GM10847 (cell line): ENCODE measurements around the gene CA11.

ENCODE experiments used
- POLR2A ChIP-seq: IDR thresholded peaks from 2 replicates; pipeline ENCODE4 v1.6.1; 2011; ENCODE audit not compliant: insufficient read length; ENCODE audit errors: extremely low read depth

Gene CA11

GRCh38 chr19:48646001-48646721 lies at the start of gene CA11:
CA11 (minus strand) TSS chr19:48646187; CDS start chr19:48645632, 555 bp downstream.
- TF ChIP-seq POLR2A, result no peak

GRCh38 chr19:48689449-48689848 lies 43.5 kb upstream of the CA11 start:
- TF ChIP-seq POLR2A, result no peak

GRCh38 chr19:48687776-48688175 lies 41.8 kb upstream of the CA11 start:
- no peak for TF ChIP-seq POLR2A

- no peak for TF ChIP-seq POLR2A
Measured at GRCh38 chr19:48686088-48686487, 40.1 kb upstream of the CA11 start.

GRCh38 chr19:48685583-48685982 lies 39.6 kb upstream of the CA11 start:
- TF ChIP-seq POLR2A, result no peak

DNA sequence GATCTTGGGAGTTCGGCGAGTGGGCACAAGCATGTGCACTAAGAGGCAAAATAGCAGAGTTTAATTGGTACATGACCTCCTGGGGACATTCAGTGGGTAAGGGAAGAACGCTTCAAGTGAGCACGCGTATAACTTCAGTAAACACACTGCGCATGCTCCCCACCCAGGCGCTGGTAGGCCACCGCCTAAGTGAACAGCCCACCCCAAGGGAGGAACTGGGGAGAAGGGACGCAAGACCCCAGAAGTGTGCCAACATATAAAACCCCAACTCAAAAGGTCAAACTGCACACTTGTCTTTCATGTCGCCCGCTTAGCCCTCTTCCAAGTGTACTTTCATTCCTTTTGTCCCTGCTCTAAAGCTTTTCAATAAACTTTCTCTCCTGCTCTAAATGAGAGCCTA lies 37.4 kb upstream of the CA11 start:
- no peak for TF ChIP-seq POLR2A

DNA sequence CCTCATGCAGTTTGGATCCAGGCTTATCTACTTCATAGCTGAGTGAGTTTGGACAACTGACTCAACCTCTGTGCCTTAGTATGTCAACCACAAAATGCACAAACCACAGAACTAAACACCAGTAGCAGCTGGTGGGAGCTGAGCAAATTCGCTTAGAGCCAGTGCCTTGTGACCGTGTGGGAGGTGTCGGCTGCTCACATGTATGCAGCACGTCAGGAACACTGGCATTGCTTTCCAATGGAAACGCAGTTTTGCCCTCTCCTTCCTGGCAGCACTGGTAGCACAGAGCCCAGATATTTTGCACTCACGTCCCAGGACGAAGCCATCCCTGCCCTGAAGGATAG lies 35.1 kb upstream of the CA11 start:
- no peak for TF ChIP-seq POLR2A

DNA sequence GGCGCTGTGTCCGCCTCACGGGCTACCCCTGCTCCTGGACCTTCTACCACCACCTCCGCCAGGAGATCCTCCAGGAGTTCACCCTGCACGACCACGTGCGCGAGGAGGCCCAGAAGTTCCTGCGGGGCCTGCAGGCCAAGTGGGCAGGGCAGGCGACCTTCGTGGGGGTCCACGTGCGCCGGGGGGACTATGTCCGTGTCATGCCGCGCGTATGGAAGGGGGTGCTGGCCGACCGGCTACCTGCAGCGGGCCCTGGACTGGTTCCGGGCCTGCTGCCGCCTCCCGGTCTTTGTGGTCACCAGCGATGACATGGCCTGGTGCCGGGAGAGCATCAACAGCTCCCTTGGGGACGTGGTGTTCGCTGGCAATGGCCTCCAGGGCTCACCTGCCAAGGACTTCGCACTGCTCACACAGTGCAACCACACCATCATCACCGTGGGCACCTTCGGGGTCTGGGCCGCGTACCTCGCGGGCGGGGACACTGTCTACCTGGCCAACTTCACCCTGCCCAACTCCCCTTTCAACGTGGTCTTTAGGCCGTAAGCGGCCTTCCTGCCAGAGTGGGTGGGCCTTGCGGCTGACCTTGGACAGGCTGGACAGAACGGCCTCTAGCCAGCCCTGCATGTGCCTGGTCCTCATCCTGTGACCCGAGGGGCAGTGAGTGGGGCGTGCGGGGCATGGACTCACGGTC lies 34.6 kb upstream of the CA11 start:
- no peak for TF ChIP-seq POLR2A

DNA sequence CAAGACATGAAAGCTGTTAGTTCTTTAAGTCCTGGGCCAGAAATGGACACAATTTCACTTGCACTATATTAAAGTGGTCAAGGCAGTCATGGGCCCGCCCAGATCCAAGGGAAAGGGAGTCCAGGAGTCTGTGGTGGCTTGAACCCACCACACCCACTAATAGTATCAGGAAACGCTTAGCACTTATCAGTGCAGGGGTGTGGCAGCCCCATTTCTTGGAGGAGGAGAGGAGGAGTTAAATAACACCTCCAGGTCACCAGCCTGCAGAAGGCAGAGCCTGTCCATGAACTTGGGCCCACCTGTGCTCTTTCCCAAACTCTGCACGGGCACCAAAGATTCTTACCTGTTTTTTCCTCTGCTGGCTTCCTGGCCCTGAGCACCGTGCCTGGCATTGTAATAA lies 32.2 kb upstream of the CA11 start:
- no peak for TF ChIP-seq POLR2A

DNA sequence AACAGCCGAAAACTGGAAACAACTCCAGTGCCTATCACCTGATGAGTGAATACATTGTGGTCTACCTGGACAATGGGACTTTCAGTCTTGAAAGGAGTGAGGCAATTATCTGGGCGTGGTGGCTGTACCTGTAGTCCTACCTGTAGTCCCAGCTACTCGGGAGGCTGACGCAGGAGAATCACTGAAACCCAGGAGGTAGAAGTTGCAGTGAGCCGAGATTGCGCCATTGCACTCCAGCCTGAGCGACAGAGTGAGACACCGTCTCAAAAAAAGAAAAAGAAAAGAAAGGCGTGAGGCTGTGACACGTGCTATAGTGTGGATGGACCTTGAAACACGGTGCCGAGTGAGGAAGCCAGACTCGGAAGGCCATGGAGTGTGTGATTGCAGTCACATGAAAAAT lies 30.9 kb upstream of the CA11 start:
- TF ChIP-seq POLR2A, result no peak

- TF ChIP-seq POLR2A, result no peak
Measured at GRCh38 chr19:48676487-48676886, 30.5 kb upstream of the CA11 start.

- no peak for TF ChIP-seq POLR2A
Measured at GRCh38 chr19:48674921-48675824, 29.2 kb upstream of the CA11 start.

DNA sequence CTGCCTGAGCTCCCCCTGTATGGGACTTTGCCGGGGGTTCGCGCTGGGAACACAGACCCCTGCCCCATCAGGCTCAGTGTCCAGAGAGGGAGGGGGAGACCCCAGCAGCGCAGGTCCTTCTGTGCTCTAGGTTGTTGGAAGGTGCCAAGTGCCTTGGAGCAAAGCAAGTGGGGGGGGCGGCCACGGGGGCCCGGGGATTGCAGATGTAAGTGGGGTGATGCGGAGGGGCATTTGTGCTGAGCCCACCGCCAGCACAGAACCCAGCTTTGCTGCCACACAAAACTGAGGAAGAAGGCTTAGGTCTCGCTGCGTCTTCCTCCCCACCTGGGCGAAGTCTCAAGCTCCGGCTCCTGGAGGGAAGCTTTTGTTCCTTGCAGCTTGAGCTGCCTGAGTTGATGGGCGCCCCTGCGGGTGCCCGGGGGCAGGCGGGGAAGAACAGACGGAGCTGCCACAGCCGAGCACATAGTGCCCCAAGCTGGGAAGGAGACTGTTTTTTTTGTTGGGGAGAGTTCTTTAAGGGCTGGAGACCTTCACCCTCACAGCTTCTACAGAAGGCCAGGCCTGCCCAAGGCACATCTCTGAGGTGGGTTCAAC lies 28.3 kb upstream of the CA11 start:
- no peak for TF ChIP-seq POLR2A

GRCh38 chr19:48673436-48674100 lies 27.6 kb upstream of the CA11 start:
- TF ChIP-seq POLR2A, result no peak

DNA sequence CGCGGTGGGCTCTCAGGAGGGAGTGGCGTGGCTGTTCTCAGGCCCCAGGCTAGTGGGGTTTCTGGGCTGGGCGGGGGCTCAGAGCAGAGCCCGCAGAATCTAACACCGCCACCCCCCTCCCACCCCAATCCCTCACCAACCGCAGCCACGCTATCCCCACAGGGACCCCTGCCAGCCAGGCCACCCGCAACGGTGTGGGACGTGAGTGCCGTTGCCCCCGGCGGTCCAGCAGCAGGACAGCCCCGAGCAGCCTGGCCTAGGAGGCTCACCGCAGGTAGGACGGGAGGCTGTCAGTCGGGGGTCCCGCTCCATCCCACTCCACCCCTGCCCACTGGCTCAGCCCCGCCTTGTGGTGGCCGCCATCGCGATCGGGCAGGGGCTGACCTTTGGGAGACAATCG lies 27.0 kb upstream of the CA11 start, which contains the start of gene NTN5:
Gene NTN5 (minus strand): TSS at position 24 of the 400 bp plus-strand sequence. CDS start 2,031 bp downstream, outside the sequence.
- no peak for TF ChIP-seq POLR2A
